Prostate gland (tissue), 2 donors: ENCODE results near the gene SLFN14. TPM values are rescaled to one million over a fixed set of nuclear protein-coding genes. Genes with fewer than 3 reads are reported as not detected.
"Not testable (repeated sequence)": the region's sequence is repeated elsewhere in the genome, so short reads cannot be mapped to it uniquely, and the experiment has no call there.

ENCODE experiments used
- DNase-seq: peaks from one replicate; pipeline ENCODE4 v3.0.0-alpha.2; 2019; ENCODE audit warnings: low spot score
- H3K27ac ChIP-seq, 2 donors: fragments of 200-600 bp; sonication (generic); 2 replicates each; pipeline ENCODE4 v1.5.1; 2017 to 2019
- H3K27me3 ChIP-seq: fragments of 200-600 bp; sonication (generic); replicated peaks from 2 replicates; pipeline ENCODE4 v1.5.1; 2019; ENCODE audit not compliant: insufficient read depth
- H3K36me3 ChIP-seq, 2 donors: fragments of 200-600 bp; sonication (generic); 1 replicate in 1 of 2; 2 replicates in 1 of 2; pipeline versions ENCODE4 v1.5.1 to v1.8.1; 2017 to 2019
- H3K4me1 ChIP-seq: fragments of 200-600 bp; sonication (generic); replicated peaks from 2 replicates; pipeline ENCODE4 v1.5.1; 2019
- H3K4me3 ChIP-seq, 2 donors: fragments of 200-600 bp; sonication (generic); 2 replicates each; pipeline ENCODE4 v1.5.1; 2017 to 2019
- H3K9me3 ChIP-seq: fragments of 200-600 bp; sonication (generic); 2 replicates; pipeline ENCODE4 v1.5.1; 2017
- POLR2A ChIP-seq: fragments of 450-650 bp; IDR thresholded peaks from one replicate; pipeline ENCODE4 v1.6.1; 2016; ENCODE audit warnings: antibody characterized with exemption, mild to moderate bottlenecking
- POLR2AphosphoS5 ChIP-seq: sonication (generic); formaldehyde crosslinking; IDR thresholded peaks from one replicate; pipeline ENCODE4 v1.6.1; 2017; ENCODE audit warnings: antibody characterized with exemption
- WGBS: methylation state at CpG from one replicate; pipeline ENCODE4 v1.1.5; 2018; 5-methylcytosine and 5-hydroxymethylcytosine counted together
- intact Hi-C: fragments of 100-400 bp; cut with DNase I; formaldehyde crosslinking; loops from one replicate; pipeline ENCODE4 v1.14.2; 2022
- total RNA-seq, 2 donors: library from RNA; depleted of rRNA; stranded (reverse); fragments of >200 nt; gene quantifications; one replicate each; pipeline ENCODE4 v1.1.0, GENCODE V29; 2016
- TF ChIP-seq, protein P1 (sequence below), 4 experiments: fragments of 200-600 bp in 2 of 4; fragments of 450-650 bp in 2 of 4; sonication (generic) in 2 of 4; IDR thresholded peaks; 1 replicate in 3 of 4; 2 replicates in 1 of 4; pipeline ENCODE4 v1.5.1; 2016 to 2019; ENCODE audit warnings: antibody characterized with exemption in 4 of 4, mild to moderate bottlenecking in 2 of 4, moderate library complexity in 2 of 4

Gene SLFN14
- total RNA-seq, 2 donors from 2014 or later = not detected

DNA sequence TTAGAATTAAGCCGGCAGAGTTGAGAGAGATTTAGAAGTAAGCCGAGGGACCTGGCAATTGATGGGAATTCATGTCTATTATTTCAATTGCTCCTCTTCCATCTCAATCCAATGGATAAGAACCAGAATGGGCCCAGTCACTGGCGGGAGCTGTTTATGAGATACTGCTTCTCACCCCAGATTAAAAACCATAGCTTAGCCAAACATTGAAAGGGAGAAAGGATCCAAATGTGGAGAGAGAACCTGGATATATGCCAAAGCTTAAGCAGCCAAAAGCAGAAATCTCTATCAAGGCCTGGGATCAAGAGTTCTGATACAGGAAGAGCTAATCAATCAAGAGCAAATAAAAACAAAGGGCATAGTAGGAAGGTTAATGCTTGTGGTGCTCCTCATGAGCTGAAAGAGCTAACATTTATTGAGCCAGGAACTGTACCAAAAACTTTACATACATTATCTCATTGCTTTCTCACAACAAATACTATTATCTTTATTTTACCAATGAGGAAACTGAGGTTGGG lies 26.0 kb downstream of the SLFN14 start:
- no peak overlapping the region for H3K27ac ChIP-seq
- H3K36me3 ChIP-seq = no peaks in the 10 kb centered on the region
- H3K27me3 ChIP-seq = no peaks in the 10 kb centered on the region
- H3K4me1 ChIP-seq = no peaks in the 10 kb centered on the region
- no peaks in the 10 kb centered on the region for H3K9me3 ChIP-seq
- DNase-seq = no peak
- no peak overlapping the region for H3K4me3 ChIP-seq
- no peak for TF ChIP-seq POLR2AphosphoS5
- TF ChIP-seq POLR2A = no peak
- TF ChIP-seq, protein P1, sequence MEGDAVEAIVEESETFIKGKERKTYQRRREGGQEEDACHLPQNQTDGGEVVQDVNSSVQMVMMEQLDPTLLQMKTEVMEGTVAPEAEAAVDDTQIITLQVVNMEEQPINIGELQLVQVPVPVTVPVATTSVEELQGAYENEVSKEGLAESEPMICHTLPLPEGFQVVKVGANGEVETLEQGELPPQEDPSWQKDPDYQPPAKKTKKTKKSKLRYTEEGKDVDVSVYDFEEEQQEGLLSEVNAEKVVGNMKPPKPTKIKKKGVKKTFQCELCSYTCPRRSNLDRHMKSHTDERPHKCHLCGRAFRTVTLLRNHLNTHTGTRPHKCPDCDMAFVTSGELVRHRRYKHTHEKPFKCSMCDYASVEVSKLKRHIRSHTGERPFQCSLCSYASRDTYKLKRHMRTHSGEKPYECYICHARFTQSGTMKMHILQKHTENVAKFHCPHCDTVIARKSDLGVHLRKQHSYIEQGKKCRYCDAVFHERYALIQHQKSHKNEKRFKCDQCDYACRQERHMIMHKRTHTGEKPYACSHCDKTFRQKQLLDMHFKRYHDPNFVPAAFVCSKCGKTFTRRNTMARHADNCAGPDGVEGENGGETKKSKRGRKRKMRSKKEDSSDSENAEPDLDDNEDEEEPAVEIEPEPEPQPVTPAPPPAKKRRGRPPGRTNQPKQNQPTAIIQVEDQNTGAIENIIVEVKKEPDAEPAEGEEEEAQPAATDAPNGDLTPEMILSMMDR (IDR thresholded peaks at IDR 0.05) = no peak
- intact Hi-C loops = loop anchor here (5.0 kb wide), 1 partner anchor 362 kb away; no protein-coding TSS in a partner anchor
- 71% methylated on average over 3 of the region's 3 CpGs for WGBS

DNA sequence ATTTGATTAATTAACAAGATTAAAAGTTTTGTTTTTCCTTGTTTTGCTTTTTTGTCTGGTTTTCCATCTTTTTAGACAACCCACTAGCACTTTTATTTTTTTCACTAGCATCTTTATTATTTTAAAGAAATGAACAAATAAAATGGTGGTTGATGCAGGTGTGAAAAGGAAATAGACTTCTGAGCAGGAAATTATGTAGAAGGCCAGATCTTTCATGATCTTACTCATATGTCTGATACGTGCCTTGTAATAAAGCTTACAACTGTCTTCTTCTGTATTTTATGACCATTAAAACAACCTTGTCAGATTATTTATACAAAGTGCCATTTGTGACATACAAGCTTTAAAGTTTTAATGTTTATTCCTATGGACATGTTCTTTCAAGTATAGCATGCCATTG lies 29.5 kb downstream of the SLFN14 start:
- Histone ChIP-seq H3K9me3 (no peaks in the 10 kb centered on the region), H3K4me1 (no peaks in the 10 kb centered on the region), H3K27ac (no peak overlapping the region), H3K27me3 (no peaks in the 10 kb centered on the region), H3K4me3 (no peak overlapping the region), H3K36me3 (no peaks in the 10 kb centered on the region)
- 10% methylated on average over 1 of the region's 1 CpG for WGBS
- intact Hi-C loops = loop anchor here (5.0 kb wide), 1 partner anchor 359 kb away; no protein-coding TSS in a partner anchor
- TF ChIP-seq, protein P1 (IDR thresholded peaks at IDR 0.05) = no peak
- TF ChIP-seq POLR2A (no peak), POLR2AphosphoS5 (no peak)
- DNase-seq = no peak

DNA sequence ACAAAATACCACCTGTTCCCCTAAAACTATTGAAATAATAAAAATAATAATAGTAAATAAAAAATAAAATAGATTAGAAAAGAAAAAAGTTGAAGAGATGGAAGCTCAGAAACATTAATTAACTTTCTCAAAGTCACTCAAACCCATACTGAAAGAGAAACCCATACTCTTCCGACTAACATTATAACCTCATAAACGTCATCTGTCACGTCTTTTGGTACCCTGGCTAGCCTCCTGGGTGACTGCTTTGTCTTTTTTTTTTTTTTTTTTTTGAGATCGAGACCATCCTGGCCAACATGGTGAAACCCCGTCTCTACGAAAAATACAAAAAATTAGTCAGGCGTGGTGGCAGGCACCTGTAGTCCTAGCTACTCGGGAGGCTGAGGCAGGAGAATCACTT lies 30.8 kb downstream of the SLFN14 start:
- intact Hi-C loops = loop anchor here (5.0 kb wide), 1 partner anchor 358 kb away; no protein-coding TSS in a partner anchor
- TF ChIP-seq, protein P1 (IDR thresholded peaks at IDR 0.05) = no peak
- no peak for TF ChIP-seq POLR2AphosphoS5
- TF ChIP-seq POLR2A = no peak
- Histone ChIP-seq H3K9me3 (no peaks in the 10 kb centered on the region), H3K27ac (no peak overlapping the region), H3K36me3 (no peaks in the 10 kb centered on the region), H3K4me3 (no peak overlapping the region), H3K4me1 (no peaks in the 10 kb centered on the region), H3K27me3 (no peaks in the 10 kb centered on the region)
- 81% methylated on average over 8 of the region's 8 CpGs for WGBS
- DNase-seq = no peak

DNA sequence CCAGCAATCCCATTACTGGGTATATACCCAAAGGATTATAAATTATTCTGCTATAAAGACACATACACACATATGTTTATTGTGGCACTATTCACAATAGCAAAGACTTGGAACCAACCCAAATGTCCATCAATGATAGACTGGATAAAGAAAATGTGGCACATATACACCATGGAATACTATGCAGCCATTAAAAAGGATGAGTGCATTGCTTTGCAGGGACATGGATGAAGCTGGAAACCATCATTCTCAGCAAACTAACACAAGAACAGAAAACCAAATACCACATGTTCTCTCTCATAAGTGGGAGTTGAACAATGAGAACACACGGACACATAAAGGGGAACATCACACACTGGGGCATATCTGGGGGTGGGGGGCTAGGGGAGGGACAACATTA lies 31.3 kb downstream of the SLFN14 start:
- DNase-seq, H3K4me1 ChIP-seq, H3K36me3 ChIP-seq, H3K27ac ChIP-seq, intact Hi-C loops, H3K9me3 ChIP-seq, H3K27me3 ChIP-seq, H3K4me3 ChIP-seq: not testable (repeated sequence)
- 96% methylated on average over 1 of the region's 1 CpG for WGBS

DNA sequence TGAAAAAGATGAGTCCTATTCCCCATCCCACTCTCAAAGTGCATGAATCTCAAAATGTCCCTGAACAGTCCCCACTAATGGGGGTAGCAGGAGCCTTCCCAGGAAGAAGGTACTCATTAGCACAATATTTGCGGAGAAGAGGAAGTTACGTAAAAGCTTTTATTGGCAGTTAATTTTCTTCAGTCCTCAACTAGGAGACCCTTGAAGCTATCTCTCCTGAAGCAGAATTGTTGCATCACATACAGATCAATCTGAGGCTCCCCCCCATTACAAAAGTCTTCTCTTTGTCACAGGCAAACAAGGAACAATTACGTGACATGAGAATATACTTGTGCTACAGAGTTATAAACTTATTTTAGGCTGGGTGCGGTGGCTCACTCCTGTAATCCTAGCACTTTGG lies 37.3 kb downstream of the SLFN14 start:
- H3K27me3 ChIP-seq = peaks cover 3% of the 10 kb centered on the region
- TF ChIP-seq, protein P1 (IDR thresholded peaks at IDR 0.05) = no peak
- H3K36me3 ChIP-seq = no peaks in the 10 kb centered on the region
- H3K4me1 ChIP-seq = no peaks in the 10 kb centered on the region
- H3K9me3 ChIP-seq = no peaks in the 10 kb centered on the region
- no peak for DNase-seq
- no peak overlapping the region for H3K27ac ChIP-seq
- H3K4me3 ChIP-seq = no peak overlapping the region
- intact Hi-C loops = no loop called here
- 56% methylated on average over 4 of the region's 4 CpGs for WGBS

DNA sequence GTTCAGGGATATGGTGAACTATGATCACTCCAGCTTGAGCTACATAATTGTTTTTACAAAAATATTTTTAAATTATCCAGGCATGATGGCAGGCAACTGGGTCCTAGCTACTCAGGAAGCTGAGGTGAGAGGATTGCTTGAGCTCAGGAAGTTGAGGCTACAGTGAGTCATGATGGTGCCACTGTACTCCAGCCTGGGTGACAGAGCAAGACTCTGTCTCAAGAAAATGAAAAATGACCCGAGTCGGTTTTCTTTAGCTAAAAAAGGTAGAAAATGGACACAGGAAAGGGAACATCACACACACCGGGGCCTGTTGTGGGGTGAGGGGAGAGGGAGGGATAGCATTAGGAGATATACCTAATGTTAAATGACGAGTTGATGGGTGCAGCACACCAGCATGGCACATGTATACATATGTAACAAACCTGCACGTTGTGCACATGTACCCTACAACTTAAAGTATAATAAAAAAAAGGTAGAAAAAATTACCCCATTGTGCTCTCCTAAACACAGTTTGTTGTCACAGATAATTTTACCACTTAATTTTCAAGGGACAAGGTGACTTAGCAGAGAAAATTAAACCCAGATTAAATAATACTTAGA lies 38.9 kb downstream of the SLFN14 start:
- H3K4me3 ChIP-seq, H3K9me3 ChIP-seq, intact Hi-C loops, H3K36me3 ChIP-seq, H3K4me1 ChIP-seq, H3K27ac ChIP-seq, H3K27me3 ChIP-seq, DNase-seq: not testable (repeated sequence)
- WGBS = 72% methylated on average over 5 of the region's 5 CpGs
